Hematopoietic multipotent progenitor cell treated with erythropoietin and hydrocortisone succinate and interleukin-3 and kit ligand, for 17 days (in vitro differentiated cells): ENCODE results near the gene OR52E1.
"Not testable (repeated sequence)": the region's sequence is repeated elsewhere in the genome, so short reads cannot be mapped to it uniquely, and the experiment has no call there.

Experiments
- DNase-seq: peaks from one replicate; pipeline ENCODE4 v3.0.0-alpha.2; 2015; ENCODE audit warnings: low spot score

The OR52E1 gene

GRCh38 chr11:5069272-5069671 is at the start of gene OR52E1:
OR52E1 (plus strand) TSS chr11:5069572.
- no peak for DNase-seq

- DNase-seq: no peak
These were observed 47.4 kb upstream of the OR52E1 start for GRCh38 chr11:5021996-5022395.

- DNase-seq: no peak
These were observed 32.7 kb upstream of the OR52E1 start for GRCh38 chr11:5036669-5037068.

- no peak for DNase-seq
These were observed 31.4 kb upstream of the OR52E1 start for GRCh38 chr11:5037926-5038325.

- DNase-seq: no peak
These were observed 31.0 kb upstream of the OR52E1 start for GRCh38 chr11:5038341-5038740.

GRCh38 chr11:5040876-5041275 is 28.5 kb upstream of the OR52E1 start:
- no peak for DNase-seq

- DNase-seq: no peak
These were observed 27.3 kb upstream of the OR52E1 start for GRCh38 chr11:5042091-5042490.

GRCh38 chr11:5043380-5043779 is 26.0 kb upstream of the OR52E1 start:
- no peak for DNase-seq

- no peak for DNase-seq
These were observed 23.1 kb upstream of the OR52E1 start, which contains the start of gene OR52J3 for GRCh38 chr11:5046226-5046625. OR52J3 (plus strand) TSS chr11:5046526; CDS start chr11:5046526, 0 bp downstream.

- no peak for DNase-seq
These were observed 22.5 kb upstream of the OR52E1 start for GRCh38 chr11:5046754-5047330.

GRCh38 chr11:5058679-5059078 is 10.7 kb upstream of the OR52E1 start:
- not testable (repeated sequence) for DNase-seq

GRCh38 chr11:5059391-5059790 is 10.0 kb upstream of the OR52E1 start, which contains the start of gene OR52E2:
OR52E2 (minus strand) TSS chr11:5059627; CDS start chr11:5059627, 0 bp downstream.
- DNase-seq: no peak

GRCh38 chr11:5065027-5065426 is 4.3 kb upstream of the OR52E1 start:
- no peak for DNase-seq

GRCh38 chr11:5071799-5072198 is 2.4 kb downstream of the OR52E1 start:
- DNase-seq: no peak

- DNase-seq: no peak
These were observed 12.0 kb downstream of the OR52E1 start for GRCh38 chr11:5081405-5081804.

- no peak for DNase-seq
These were observed 14.2 kb downstream of the OR52E1 start for GRCh38 chr11:5083602-5084001.

- no peak for DNase-seq
These were observed 19.2 kb downstream of the OR52E1 start for GRCh38 chr11:5088556-5088955.

GRCh38 chr11:5090668-5091067 is 21.3 kb downstream of the OR52E1 start:
- DNase-seq: no peak

GRCh38 chr11:5092821-5093585 is 23.6 kb downstream of the OR52E1 start:
- no peak for DNase-seq

- no peak for DNase-seq
These were observed 26.6 kb downstream of the OR52E1 start for GRCh38 chr11:5096011-5096410.

- DNase-seq: no peak
These were observed 32.9 kb downstream of the OR52E1 start for GRCh38 chr11:5102246-5102645.

- DNase-seq: no peak
These were observed 33.7 kb downstream of the OR52E1 start for GRCh38 chr11:5103066-5103465.

- DNase-seq: no peak
These were observed 37.9 kb downstream of the OR52E1 start for GRCh38 chr11:5107285-5107684.

GRCh38 chr11:5115339-5115738 is 46.0 kb downstream of the OR52E1 start:
- no peak for DNase-seq
